Mesenchymal stem cell (in vitro differentiated cells and primary cell): Measurements from ENCODE around the gene THOC6.
A peak's percentile ranks its signal among the peaks of the same experiment; 100 is the strongest.

Experiments
- DNase-seq: peaks from one replicate; pipeline ENCODE4 v3.0.0-alpha.2; 2013
- H2AFZ ChIP-seq: one replicate; pipeline ENCODE4 v1.6.1; 2013; ENCODE audit warnings: low read depth, mild to moderate bottlenecking, control low read depth, inconsistent platforms, low read length, moderate library complexity
- H2AK5ac ChIP-seq: 2 replicates; pipeline ENCODE4 v1.6.1; 2013; ENCODE audit warnings: low read length, moderate library complexity, mild to moderate bottlenecking, inconsistent platforms; ENCODE audit not compliant: severe bottlenecking
- H2BK120ac ChIP-seq: one replicate; pipeline ENCODE4 v1.6.1; 2013; ENCODE audit warnings: low read depth, mild to moderate bottlenecking, inconsistent platforms, low read length, moderate library complexity
- H2BK12ac ChIP-seq, 2 experiments: one replicate each; pipeline ENCODE4 v1.6.1; 2013; ENCODE audit warnings: inconsistent platforms in 2 of 2, low read length in 2 of 2, mild to moderate bottlenecking in 2 of 2, moderate library complexity in 2 of 2, control low read depth in 1 of 2
- H2BK15ac ChIP-seq: one replicate; pipeline ENCODE4 v1.6.1; 2013; ENCODE audit warnings: mild to moderate bottlenecking, low read depth, inconsistent platforms; ENCODE audit not compliant: poor library complexity, severe bottlenecking
- H2BK5ac ChIP-seq: 2 replicates; pipeline ENCODE4 v1.6.1; 2013; ENCODE audit warnings: low read depth, mild to moderate bottlenecking, low read length, control low read depth, inconsistent platforms; ENCODE audit not compliant: poor library complexity, severe bottlenecking
- H3K14ac ChIP-seq, 2 experiments: one replicate each; pipeline ENCODE4 v1.6.1; 2013; ENCODE audit warnings: inconsistent platforms in 2 of 2, low read length in 2 of 2, control low read depth in 1 of 2, mild to moderate bottlenecking in 1 of 2, moderate library complexity in 1 of 2
- H3K18ac ChIP-seq, 2 experiments: one replicate each; pipeline ENCODE4 v1.6.1; 2013; ENCODE audit warnings: inconsistent platforms in 2 of 2, low read length in 2 of 2, control low read depth in 1 of 2, low read depth in 1 of 2, mild to moderate bottlenecking in 1 of 2
- H3K23ac ChIP-seq, 2 experiments: one replicate each; pipeline ENCODE4 v1.6.1; 2013; ENCODE audit warnings: inconsistent platforms in 2 of 2, low read length in 2 of 2, mild to moderate bottlenecking in 2 of 2, moderate library complexity in 2 of 2, control low read depth in 1 of 2
- H3K27ac ChIP-seq: 2 replicates; pipeline ENCODE4 v1.5.1; 2013; ENCODE audit warnings: mild to moderate bottlenecking, moderate library complexity, low read length, control low read depth, inconsistent platforms; ENCODE audit not compliant: poor library complexity, severe bottlenecking
- H3K27me3 ChIP-seq, 2 experiments: 2 replicates each; pipeline versions ENCODE4 v1.6.1 to v1.7.0; 2013; ENCODE audit warnings: low read length in 2 of 2, mild to moderate bottlenecking in 2 of 2, moderate library complexity in 2 of 2, control low read depth in 1 of 2, inconsistent platforms in 1 of 2; ENCODE audit not compliant: control insufficient read depth in 1 of 2, insufficient read depth in 1 of 2
- H3K36me3 ChIP-seq, 2 experiments: 2 replicates each; pipeline versions ENCODE4 v1.6.1 to v1.7.0; 2013; ENCODE audit warnings: low read length in 2 of 2, control low read depth in 1 of 2, inconsistent platforms in 1 of 2, low read depth in 1 of 2, mild to moderate bottlenecking in 1 of 2; ENCODE audit not compliant: insufficient read depth in 2 of 2, control insufficient read depth in 1 of 2
- H3K4ac ChIP-seq, 2 experiments: one replicate each; pipeline ENCODE4 v1.6.1; 2013; ENCODE audit warnings: inconsistent platforms in 2 of 2, low read length in 2 of 2, mild to moderate bottlenecking in 2 of 2, moderate library complexity in 2 of 2, control low read depth in 1 of 2, low read depth in 1 of 2
- H3K4me1 ChIP-seq: 2 replicates; pipeline ENCODE4 v1.6.1; 2013; ENCODE audit warnings: low read depth, low read length, control low read depth; ENCODE audit not compliant: control insufficient read depth, insufficient read depth
- H3K4me2 ChIP-seq: 2 replicates; pipeline ENCODE4 v1.6.1; 2013; ENCODE audit warnings: low read length, mild to moderate bottlenecking, inconsistent platforms; ENCODE audit not compliant: poor library complexity, severe bottlenecking
- H3K4me3 ChIP-seq, 2 experiments: 2 replicates each; pipeline versions ENCODE4 v1.5.1 to v1.7.0; 2013; ENCODE audit warnings: low read length in 2 of 2, mild to moderate bottlenecking in 2 of 2, control low read depth in 1 of 2, low read depth in 1 of 2; ENCODE audit not compliant: insufficient read depth in 1 of 2
- H3K79me1 ChIP-seq: replicated peaks from 2 replicates; pipeline ENCODE4 v1.6.1; 2013; ENCODE audit warnings: mild to moderate bottlenecking, control low read depth, low read length, inconsistent platforms; ENCODE audit not compliant: poor library complexity, severe bottlenecking
- H3K9ac ChIP-seq: 2 replicates; pipeline ENCODE4 v1.7.0; 2013; ENCODE audit warnings: mild to moderate bottlenecking, low read length, moderate library complexity
- H3K9me3 ChIP-seq: 2 replicates; pipeline ENCODE4 v1.7.0; 2013; ENCODE audit warnings: mild to moderate bottlenecking, low read length; ENCODE audit not compliant: control insufficient read depth
- H4K8ac ChIP-seq: one replicate; pipeline ENCODE4 v1.6.1; 2013; ENCODE audit warnings: inconsistent platforms, mild to moderate bottlenecking, low read length, moderate library complexity
- H4K91ac ChIP-seq: one replicate; pipeline ENCODE4 v1.6.1; 2013; ENCODE audit warnings: mild to moderate bottlenecking, low read length, inconsistent platforms
- WGBS: methylation state at CpG from one replicate; pipeline ENCODE4 v1.1.7; 2013; ENCODE audit warnings: mixed read lengths; 5-methylcytosine and 5-hydroxymethylcytosine counted together

Gene THOC6

GRCh38 chr16:2999929-3000328, 23.9 kb upstream of the THOC6 start:
- WGBS, result 80% methylated on average over 5 of the region's 6 CpGs
- H3K4ac ChIP-seq, result no peak overlapping the region

DNA sequence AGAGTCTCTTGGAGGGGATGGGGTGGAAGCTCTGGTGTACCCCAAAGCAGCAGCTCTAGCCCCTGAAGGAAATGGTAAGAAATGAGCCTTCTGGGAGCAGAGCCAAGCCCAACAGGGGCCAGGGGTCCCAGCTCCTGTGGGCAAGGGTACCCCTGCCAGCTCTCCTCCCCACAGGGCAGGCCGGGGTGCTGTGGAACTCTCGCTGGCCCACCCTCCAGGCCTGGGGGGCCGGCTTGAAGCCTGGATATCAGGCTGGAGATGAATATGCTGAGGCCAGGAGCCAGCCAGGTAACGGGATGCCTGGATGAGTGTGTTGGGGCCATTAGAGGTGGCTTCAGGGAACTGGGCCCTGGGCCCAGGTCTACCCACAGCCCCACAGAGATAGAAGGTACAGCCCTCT, 23.3 kb upstream of the THOC6 start:
- no peaks in the 10 kb centered on the region for H3K79me1 ChIP-seq
- no peak for DNase-seq
- no peak overlapping the region for H3K14ac ChIP-seq
- H3K4ac ChIP-seq, result no peak overlapping the region
- no peaks in the 10 kb centered on the region for H3K36me3 ChIP-seq
- WGBS, result 73% methylated on average over 4 of the region's 4 CpGs
- H3K4me3 ChIP-seq, result no peak overlapping the region
- H3K27ac ChIP-seq, result no peak overlapping the region
- H3K4me1 ChIP-seq, result peaks cover 8% of the 10 kb centered on the region
- no peak overlapping the region for H2AFZ ChIP-seq
- no peak overlapping the region for H3K9ac ChIP-seq
- no peak overlapping the region for H2BK120ac ChIP-seq
- no peak overlapping the region for H2BK15ac ChIP-seq
- no peak overlapping the region for H3K18ac ChIP-seq
- H4K8ac ChIP-seq, result no peak overlapping the region
- no peak overlapping the region for H3K4me2 ChIP-seq
- no peak overlapping the region for H2BK12ac ChIP-seq
- no peak overlapping the region for H2BK5ac ChIP-seq
- no peaks in the 10 kb centered on the region for H3K9me3 ChIP-seq
- H3K23ac ChIP-seq, result no peak overlapping the region
- H3K27me3 ChIP-seq, result peaks cover 52 to 64% of the 10 kb centered on the region in 2 experiments
- H2AK5ac ChIP-seq, result no peak overlapping the region
- H4K91ac ChIP-seq, result no peak overlapping the region

More at GRCh38 chr16:2999929-3000328, 23.9 kb upstream of the THOC6 start:
- Histone ChIP-seq H3K14ac (no peak overlapping the region), H2BK15ac (no peak overlapping the region), H3K4me1 (peaks cover 8% of the 10 kb centered on the region), H3K4me2 (no peak overlapping the region), H2BK5ac (no peak overlapping the region), H3K18ac (no peak overlapping the region), H3K79me1 (no peaks in the 10 kb centered on the region), H3K4me3 (no peak overlapping the region), H3K9me3 (no peaks in the 10 kb centered on the region), H4K8ac (no peak overlapping the region), H3K9ac (no peak overlapping the region), H3K27me3 (peaks cover 48 to 62% of the 10 kb centered on the region in 2 experiments), H3K27ac (no peak overlapping the region), H2AK5ac (no peak overlapping the region), H2BK120ac (no peak overlapping the region), H4K91ac (no peak overlapping the region), H2AFZ (no peak overlapping the region), H3K23ac (no peak overlapping the region), H3K36me3 (no peaks in the 10 kb centered on the region), H2BK12ac (no peak overlapping the region)
- DNase-seq, result no peak

- H2BK12ac ChIP-seq, result no peak overlapping the region
- no peak overlapping the region for H2BK120ac ChIP-seq
- no peak overlapping the region for H2BK15ac ChIP-seq
- H3K4ac ChIP-seq, result no peak overlapping the region
- H3K18ac ChIP-seq, result no peak overlapping the region
- H2AFZ ChIP-seq, result no peak overlapping the region
- H3K9ac ChIP-seq, result no peak overlapping the region
- no peak overlapping the region for H3K14ac ChIP-seq
- peaks cover 8% of the 10 kb centered on the region for H3K4me1 ChIP-seq
- H3K36me3 ChIP-seq, result no peaks in the 10 kb centered on the region
- H3K27me3 ChIP-seq, result peaks cover 58 to 63% of the 10 kb centered on the region in 2 experiments
- no peaks in the 10 kb centered on the region for H3K9me3 ChIP-seq
- no peak overlapping the region for H2BK5ac ChIP-seq
- no peak overlapping the region for H2AK5ac ChIP-seq
- no peak overlapping the region for H4K91ac ChIP-seq
- H3K79me1 ChIP-seq, result no peaks in the 10 kb centered on the region
- H4K8ac ChIP-seq, result no peak overlapping the region
- no peak overlapping the region for H3K23ac ChIP-seq
- no peak overlapping the region for H3K4me3 ChIP-seq
- DNase-seq, result no peak
- no peak overlapping the region for H3K4me2 ChIP-seq
- 76% methylated on average over 12 of the region's 12 CpGs for WGBS
- no peak overlapping the region for H3K27ac ChIP-seq
These were observed 22.5 kb upstream of the THOC6 start for GRCh38 chr16:3001316-3001715.

DNA sequence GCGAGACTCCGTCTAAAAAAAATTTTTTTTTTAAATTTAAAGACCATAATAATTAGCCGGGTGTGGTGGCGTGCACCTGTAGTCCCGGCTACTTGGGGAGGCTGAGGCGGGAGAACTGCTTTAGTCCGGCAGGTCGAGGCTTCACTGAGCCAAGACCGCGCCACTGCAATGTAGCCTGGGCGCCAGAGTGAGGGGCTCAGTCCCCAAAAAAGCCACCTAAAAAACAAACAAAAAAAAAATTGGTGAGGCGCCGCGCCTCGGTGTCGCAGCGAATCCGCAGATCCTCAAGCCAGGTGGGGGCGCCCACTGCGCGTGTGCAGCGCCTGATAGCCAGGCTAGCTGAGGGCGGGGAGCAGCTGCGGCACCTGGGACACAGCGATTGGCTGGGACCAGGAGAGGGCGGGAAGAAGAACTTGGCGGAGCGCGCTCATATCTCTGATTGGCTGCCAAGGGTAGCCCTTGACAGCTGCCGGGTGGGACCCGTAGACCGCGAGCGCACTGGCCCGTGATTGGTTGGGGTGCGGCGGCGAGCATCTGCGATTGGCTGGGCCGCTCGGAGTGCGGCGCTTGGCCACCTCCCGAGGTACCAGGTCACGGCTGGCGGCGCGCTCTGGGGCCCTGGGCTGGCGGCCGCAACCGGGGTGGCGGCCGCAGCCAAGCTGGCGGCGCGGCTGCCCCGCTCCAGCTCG, 20.1 kb upstream of the THOC6 start:
- DNase-seq, result peak; percentile 97
- H4K91ac ChIP-seq, result no peak overlapping the region
- peaks cover 12% of the 10 kb centered on the region for H3K4me1 ChIP-seq
- no peak overlapping the region for H3K23ac ChIP-seq
- no peak overlapping the region for H2AK5ac ChIP-seq
- 10% methylated on average over 57 of the region's 58 CpGs for WGBS
- no peaks in the 10 kb centered on the region for H3K79me1 ChIP-seq
- H2AFZ ChIP-seq, result no peak overlapping the region
- H3K36me3 ChIP-seq, result no peaks in the 10 kb centered on the region
- H3K18ac ChIP-seq, result no peak overlapping the region
- H3K4me2 ChIP-seq, result peak overlapping the region; percentile 13
- H3K4me3 ChIP-seq, result peak overlapping the region in 1 of 2 experiments; percentile 40
- no peak overlapping the region for H2BK12ac ChIP-seq
- no peak overlapping the region for H3K27ac ChIP-seq
- H4K8ac ChIP-seq, result no peak overlapping the region
- no peak overlapping the region for H3K4ac ChIP-seq
- peaks cover 61 to 66% of the 10 kb centered on the region in 2 experiments for H3K27me3 ChIP-seq
- no peak overlapping the region for H2BK5ac ChIP-seq
- H3K14ac ChIP-seq, result no peak overlapping the region
- no peaks in the 10 kb centered on the region for H3K9me3 ChIP-seq
- H3K9ac ChIP-seq, result no peak overlapping the region
- H2BK120ac ChIP-seq, result no peak overlapping the region
- no peak overlapping the region for H2BK15ac ChIP-seq
